GM21825 (cell line): ENCODE data around the gene TSC22D3.

ENCODE experiments used
- ATAC-seq: cut with Tn5 transposase; IDR thresholded peaks from one replicate; pipeline ENCODE4 v1.9.1; 2021; ENCODE audit warnings: mild to moderate bottlenecking, moderate library complexity; ENCODE audit not compliant: unreplicated experiment

The TSC22D3 gene

DNA sequence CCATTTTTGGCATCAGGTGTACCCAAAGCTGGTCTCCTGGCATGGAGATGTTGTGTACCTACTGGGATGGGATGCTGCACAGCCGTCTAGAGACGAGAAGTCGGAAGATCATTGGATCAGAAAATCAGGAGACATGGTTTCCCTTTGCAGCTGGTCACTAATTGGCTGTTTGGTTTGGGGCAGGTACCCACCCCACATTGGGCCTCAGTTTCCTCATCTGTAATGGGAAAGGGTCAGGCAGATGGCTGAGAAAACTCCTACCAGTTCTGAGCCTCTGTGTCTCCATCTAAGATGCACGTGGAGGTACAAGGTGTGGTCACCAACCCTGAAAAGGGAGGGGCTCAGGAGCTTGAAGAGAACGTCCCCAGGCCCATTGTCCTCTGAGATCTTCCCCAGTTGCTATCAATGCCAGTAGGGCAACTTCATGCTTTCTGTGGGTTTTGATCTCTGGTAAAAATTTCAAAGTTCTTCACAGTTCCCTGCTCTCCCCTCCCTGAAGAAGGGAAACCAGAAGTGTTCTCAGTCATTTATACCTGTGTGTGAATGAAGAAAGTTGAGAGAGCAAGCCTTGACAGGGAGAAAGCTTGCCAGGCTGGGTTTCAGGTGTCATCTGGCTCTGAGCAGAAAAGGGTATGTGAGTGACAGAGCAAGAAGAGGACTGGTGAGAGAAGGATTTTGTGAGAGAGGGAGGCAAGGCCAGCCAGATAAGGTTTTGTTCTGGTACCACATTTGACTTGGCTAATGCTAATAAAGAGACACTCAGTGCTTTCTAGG lies 15.1 kb downstream of the TSC22D3 start:
- ATAC-seq = no peak

DNA sequence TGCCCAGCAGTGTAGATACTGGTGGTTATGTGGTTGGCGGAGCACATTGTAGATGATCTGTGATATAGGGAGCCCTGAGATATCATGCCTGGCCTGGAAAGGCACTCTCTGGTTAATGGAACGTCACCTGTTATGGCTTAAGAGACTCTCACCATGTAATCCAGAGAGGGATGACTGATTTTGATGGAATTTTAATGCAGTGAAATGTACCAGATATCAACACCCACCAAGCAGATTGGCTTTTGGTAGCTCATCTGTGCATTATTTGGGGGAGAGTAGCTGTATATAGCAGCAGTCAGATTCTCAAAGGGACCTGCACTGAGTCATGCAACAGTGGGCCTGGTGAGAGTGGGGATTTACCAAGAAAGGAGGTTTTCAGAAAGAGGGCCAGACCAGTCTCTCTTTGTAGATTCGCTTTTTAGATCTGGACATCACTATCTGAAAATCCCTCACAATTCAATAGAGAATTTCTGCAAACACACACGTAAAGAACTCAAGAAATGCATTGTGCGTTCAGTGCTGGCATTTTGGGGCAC lies 17.3 kb downstream of the TSC22D3 start:
- ATAC-seq = no peak

GRCh38 chrX:107755721-107756120 lies 19.9 kb downstream of the TSC22D3 start:
- ATAC-seq = no peak

GRCh38 chrX:107753187-107753586 lies 22.4 kb downstream of the TSC22D3 start:
- no peak for ATAC-seq

DNA sequence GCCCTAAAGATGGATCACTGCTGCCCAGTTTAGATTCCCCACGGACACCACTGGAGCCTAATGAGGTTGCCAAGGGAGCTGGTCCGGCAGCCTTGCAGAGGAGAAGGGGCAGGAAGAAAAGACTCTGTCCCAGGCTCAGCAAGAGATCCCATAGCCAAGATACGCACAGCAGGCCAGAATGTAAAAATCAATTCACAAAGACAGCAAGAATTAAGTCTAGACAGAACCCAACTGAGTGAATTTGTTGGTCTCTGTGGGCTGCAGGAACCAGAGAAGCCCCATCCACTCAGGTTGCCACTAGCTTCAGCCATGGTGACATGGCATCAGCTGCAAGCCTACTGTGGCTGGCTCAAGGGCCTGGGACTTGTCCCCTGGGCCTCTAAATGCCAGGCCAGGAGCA lies 22.9 kb downstream of the TSC22D3 start:
- ATAC-seq = no peak

GRCh38 chrX:107752043-107752442 lies 23.5 kb downstream of the TSC22D3 start:
- ATAC-seq = no peak

GRCh38 chrX:107750861-107751445 lies 24.6 kb downstream of the TSC22D3 start:
- ATAC-seq = no peak

- ATAC-seq = no peak
Observed at GRCh38 chrX:107750263-107750662, 25.3 kb downstream of the TSC22D3 start.

- ATAC-seq = no peak
Observed at GRCh38 chrX:107748506-107748905, 27.1 kb downstream of the TSC22D3 start.

DNA sequence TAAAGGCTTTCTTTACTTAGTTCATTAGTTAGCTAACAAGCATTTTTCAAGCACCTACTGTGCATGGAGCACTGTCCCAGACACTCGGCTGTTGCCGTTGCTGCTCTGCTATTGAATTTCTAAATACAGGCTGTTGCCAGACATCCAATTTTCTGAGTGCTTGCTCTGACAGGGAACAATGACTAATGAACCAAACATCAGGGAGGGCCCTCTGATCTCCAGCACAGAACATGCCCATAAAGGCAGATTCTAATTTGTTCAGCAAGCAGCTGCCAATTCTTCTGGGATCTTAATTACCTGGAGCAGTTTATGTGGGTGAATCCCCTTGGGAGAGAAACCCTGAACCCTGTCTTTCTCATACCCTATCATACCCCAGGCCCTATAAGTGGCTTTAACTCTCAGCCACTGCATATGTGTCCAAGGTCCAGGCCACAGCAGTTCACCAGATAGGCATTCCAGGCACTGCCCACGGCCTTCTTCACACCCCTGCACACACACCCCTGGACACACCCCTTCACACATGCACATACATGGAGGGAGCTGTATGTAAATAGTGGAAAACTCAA lies 27.9 kb downstream of the TSC22D3 start:
- ATAC-seq = no peak

- ATAC-seq = no peak
Observed at GRCh38 chrX:107744868-107745267, 30.7 kb downstream of the TSC22D3 start.

DNA sequence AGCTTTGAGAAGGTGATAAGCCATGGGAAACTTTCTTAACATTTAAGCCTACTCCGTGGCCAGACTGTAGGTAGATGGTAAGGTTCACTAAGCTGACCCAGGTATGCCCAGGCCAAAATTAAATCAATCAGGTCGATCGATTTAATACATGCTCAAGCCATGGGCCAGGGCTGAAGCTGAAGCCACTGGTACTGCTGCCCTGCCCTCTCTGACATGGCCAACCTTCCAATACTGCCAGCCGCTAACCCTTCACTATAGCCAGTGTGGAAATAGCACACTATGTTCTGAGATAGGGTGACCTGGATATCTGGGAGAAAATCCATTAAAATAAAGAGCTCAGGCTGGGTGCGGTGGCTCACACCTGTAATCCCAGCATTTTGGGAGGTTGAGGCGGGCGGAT lies 31.6 kb downstream of the TSC22D3 start:
- ATAC-seq = no peak

- ATAC-seq = no peak
Observed at GRCh38 chrX:107742700-107743191, 32.8 kb downstream of the TSC22D3 start.

DNA sequence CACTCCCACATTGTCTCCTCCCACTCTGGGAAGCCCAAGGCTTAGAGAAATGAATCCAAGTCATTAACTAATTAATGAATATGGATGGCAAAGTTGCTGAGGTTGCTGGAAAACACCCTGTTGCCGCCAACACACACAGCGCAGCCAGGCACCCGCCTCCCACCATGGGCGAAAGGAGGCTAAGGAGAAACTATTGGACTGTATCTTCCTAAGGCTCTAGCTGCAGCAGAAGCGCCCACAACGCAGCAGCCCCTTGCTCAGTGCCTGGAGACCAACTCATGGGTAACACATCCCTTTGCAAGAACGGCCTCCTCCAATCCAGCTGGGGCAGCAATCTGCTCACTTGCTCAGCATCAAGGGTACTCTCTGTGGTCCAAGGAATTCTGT lies 34.2 kb downstream of the TSC22D3 start:
- peak; percentile 16 for ATAC-seq

DNA sequence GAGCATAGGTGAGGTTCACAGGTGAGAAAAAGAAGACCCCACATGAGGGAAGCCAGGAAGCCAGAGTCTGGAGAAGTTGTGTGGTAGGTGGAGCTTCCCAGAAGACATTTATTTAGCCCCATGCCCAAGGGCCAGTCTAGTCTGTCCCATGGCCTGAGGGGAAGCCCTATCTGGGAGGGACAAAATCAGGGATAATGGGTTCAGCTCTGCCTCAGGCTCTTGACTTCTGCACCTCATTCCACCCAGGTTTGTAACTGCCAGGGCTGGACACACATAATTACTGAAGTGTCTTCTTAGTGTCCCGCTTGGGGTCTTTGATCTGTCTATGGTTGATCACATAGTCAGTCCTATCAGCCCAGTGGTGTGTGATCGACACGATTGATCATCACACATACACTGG lies 36.0 kb downstream of the TSC22D3 start:
- ATAC-seq = no peak

DNA sequence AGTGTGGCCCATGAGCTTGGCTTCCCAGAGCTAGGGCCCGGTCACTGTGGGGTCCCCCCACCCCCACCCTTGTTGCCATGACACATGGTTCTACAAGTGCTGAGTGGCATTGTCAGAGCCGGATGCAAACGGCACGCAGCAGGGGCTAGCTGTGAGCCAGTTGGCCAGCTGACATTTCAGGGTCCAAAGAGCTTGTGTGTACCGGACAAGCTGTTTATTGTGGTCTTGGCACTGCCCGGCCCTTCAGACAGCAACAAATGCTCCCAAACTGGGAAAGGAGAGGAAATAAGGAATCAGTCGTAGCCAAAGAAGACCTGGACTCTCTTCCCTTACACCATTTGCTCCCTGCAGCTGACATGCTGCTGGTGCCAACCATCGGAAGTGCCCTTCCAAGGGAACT lies 36.8 kb downstream of the TSC22D3 start:
- ATAC-seq = no peak

- no peak for ATAC-seq
Observed at GRCh38 chrX:107738272-107738671, 37.3 kb downstream of the TSC22D3 start.

DNA sequence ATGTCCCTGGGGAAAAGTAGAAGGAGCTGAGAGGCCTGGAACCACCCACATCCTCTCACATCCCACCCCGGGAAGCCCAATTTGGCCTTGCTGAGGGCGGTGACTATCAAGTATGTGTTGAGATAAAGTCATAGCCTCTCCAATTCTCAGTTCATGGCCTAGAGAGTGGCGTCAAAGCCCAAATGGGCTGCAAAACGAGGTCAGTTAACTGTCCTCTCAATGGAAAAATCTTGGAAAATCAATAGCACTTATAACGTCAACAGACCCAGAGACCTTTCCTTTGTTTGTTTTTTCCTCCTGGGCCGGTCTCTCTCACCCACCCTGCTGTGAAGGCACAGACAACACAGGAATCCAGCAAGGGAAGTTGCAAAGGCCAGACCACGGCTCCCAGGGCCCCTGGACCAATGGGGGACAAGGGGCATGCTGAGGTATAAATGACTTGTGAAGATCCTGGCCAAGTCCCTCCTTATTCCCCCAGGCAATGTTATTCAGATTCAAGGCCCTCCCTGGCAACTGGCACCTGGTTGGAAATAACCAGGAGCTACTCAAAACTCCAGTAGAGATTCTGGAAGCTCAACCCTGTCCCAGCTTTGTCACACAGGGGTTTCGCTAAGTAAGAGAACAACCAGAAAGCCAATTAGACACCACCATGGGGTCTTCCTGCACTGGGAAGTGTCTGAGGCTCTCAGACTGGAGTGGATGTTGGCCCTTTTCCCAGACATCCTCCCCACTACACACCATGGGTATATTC lies 38.6 kb downstream of the TSC22D3 start:
- ATAC-seq = no peak

DNA sequence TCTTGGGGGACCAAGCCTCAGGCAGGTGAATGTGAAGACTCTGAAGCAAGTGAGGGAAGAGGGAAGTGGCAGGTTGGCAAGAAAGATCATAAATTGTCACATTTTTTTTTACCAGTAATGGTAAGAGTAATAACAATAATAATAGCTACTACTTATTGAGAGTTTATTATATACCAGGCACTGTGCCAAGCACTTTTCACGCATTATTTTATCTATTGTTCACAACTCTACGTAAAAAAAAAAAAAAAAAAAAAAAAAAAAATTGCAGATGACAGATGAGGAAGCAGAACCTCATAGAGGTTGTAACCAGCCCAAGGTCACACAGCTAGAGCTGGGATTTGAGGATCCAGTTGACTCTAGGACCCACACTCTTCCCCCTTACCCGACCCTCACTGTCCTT lies 40.9 kb downstream of the TSC22D3 start:
- ATAC-seq = no peak

GRCh38 chrX:107733686-107734085 lies 41.9 kb downstream of the TSC22D3 start:
- ATAC-seq = no peak

GRCh38 chrX:107731831-107732502 lies 43.6 kb downstream of the TSC22D3 start:
- ATAC-seq = no peak
